HG03571 (cell line): ENCODE data around the gene WDR36.

Experiments used
- ATAC-seq: cut with Tn5 transposase; IDR thresholded peaks from one replicate; pipeline ENCODE4 v1.9.1; 2021; ENCODE audit not compliant: unreplicated experiment

Gene WDR36

DNA sequence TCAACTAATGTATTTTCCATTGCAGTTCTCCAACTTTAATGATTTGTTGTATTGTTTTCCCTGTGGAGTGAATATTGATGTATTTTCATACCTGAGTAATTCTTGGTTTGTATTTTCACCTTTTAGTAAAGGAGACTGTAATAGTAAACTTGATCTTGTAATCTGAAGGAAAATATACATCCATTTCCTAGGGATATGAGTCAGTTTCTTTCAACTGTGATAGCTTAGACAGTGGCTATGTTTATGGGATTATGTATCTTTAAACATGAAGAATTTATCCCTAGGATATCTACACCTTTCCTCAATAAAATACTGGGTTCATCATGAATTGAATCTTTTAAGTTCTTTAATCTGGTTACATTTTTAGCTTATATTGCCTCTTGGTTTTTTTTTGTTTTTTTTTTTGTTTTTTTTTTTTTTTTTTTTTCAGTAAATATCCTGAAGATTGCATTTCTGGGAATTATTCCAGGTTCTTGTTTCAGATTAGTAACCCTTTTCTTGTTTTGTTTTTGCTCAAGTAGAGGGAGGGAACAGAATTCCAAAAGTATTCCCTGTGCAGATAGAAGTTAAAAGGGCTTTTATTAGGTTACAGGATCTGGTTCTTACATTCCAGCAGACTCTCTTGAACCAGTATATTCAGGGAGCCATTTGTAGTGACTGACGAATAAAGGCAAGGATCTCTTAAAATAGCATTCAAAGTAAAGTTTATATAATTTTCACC is 7.1 kb downstream of the WDR36 start:
- no peak for ATAC-seq

- ATAC-seq = no peak
These were observed 14.3 kb downstream of the WDR36 start for GRCh38 chr5:111106320-111106948.

DNA sequence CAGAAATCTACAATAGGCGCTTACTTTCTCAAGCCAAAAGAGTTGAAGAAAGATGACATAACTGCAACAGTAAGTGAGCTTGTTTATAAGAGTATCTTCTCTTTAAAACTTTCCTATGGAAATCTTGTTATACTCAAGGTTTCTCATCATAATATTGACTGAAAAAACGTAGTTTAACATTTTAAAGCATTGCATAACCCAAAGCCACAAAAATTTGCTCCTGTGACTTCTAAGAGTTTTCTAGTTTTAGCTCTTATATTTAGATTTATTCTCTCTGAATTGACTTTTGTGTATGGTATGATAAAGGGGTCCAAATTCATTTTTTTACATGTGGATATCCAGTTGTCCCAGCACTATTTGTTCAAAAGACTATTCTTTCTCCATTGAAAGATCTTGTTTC is 15.2 kb downstream of the WDR36 start:
- no peak for ATAC-seq

DNA sequence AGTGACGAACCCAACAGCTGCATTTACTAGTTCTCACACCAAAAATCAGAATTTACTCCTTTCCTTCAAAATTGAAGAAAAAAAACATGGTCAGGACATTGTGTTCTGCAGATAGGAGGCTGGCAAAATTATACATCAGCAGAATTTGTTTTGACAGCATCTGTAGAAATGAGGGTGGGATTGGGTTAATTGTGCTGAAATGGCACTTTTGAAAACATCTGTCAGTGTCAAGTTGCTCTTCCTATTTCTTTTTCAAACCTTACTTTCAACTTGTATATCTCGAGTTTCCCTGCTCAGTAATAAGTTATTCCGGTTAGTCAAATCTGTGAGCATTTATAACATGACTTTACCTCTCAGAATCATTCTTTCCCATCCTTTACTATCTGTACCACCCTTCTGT is 19.8 kb downstream of the WDR36 start:
- no peak for ATAC-seq

DNA sequence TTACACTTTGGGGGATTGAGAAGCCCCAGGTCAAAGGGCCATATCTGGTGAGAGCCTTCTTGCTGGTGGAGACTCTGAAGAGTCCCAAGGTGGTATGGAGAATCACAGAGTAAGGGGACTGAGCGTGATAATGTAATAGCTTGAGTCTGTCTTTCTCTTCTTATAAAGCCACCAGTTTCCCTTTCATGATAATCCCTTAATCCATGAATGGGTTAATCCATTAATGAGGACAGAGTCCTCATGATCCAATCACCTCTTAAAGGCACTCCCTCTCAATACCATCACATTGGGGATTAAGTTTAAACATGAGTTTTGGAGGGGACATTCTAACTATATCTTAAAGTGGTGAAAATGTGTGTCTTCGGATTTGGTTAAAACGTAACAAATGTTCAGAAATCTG is 21.5 kb downstream of the WDR36 start:
- ATAC-seq = no peak

DNA sequence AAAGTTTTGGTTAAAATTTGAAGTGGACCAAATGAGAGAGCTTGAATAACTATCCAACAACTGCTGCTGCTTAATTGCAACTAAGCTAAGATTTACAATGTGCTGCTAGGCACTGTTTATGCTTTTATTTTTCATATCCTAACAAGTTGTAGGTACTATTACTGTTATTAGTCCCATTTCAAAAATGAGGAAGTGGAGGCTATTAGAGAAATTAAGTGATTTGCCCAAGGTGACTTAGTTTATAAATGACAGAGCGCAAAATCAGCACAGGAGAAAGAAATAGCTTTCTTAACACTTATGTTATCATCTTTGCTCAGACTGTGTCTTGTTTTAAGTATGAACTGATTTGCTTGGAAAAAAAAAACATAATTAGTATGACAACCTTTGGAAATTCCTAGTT is 23.1 kb downstream of the WDR36 start:
- ATAC-seq = no peak

- ATAC-seq = no peak
These were observed 24.4 kb downstream of the WDR36 start for GRCh38 chr5:111116550-111116949.

DNA sequence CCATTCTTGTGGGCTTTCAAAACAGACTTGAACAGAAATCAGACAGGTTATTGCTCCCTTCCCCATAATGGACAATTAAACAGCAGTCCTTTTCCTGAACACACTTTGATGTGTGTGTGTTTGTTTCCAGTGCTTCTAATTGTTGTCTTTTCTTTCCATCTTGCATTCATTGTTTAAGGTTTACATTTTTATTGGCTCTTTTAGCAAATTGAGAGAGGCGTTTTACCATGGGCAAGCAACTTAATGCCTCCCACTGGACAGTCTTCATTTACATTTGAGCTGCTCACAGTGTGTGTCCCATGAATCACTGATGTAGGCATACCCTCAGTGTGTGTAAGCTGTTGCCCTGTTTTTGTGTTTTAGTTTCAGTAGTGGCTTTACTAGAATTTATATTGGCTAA is 25.0 kb downstream of the WDR36 start:
- ATAC-seq = no peak

DNA sequence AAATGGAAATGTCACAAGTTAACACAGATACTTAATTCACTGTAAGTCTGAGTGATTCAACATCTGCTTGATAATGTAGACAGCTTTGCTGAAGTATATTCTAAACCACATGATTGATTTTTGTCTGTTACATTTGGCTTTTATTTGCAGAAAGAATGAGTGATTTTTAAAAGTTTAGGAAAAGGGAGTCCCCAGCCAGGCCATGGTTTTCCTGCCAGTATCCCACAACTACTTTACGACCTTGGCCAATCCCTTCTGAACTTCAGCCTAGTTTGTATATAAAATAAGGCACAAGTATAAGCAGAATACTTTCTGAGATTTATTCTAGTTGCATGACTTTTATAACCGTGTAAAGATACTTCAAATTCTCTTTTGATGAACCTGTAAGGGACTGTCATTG is 27.1 kb downstream of the WDR36 start:
- ATAC-seq = no peak

DNA sequence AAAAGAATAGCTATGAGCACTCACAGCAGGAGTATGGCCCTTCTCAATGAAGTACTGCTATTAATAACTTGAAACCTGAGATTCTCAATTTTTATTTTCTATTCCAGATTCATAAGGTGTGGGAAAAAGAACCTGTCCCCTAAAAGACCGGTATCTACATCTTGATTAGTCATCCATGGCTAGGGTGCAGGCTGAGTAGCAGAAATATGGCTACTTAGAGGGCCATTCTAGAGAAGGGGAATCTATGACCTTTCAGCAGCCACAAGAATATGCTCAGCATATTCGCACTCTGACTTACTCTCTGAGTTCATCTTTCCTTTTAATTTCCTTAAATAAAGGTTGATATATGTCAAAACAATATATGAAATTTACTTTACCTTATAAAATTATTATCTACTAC is 27.7 kb downstream of the WDR36 start:
- ATAC-seq = no peak

- ATAC-seq = no peak
These were observed 28.8 kb downstream of the WDR36 start for GRCh38 chr5:111120911-111121310.

DNA sequence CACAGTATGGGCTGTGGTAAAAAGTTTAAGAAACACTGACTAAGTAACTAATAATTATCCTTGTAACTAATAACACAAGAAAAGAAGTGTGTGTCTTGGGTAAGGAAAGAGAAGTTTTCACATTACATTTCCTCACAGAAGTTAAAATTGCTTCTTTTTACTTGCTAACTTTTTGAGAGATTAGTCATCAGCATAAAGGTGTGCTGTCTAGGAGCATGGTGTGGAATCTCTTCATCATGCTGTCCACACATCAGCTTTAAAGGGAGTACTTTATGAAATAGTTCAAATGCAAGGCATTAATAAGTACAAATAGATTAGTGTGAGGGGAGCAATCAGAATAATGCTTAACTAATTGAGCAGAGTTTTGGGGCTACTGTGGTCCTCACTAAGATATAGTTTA is 29.8 kb downstream of the WDR36 start:
- ATAC-seq = no peak

DNA sequence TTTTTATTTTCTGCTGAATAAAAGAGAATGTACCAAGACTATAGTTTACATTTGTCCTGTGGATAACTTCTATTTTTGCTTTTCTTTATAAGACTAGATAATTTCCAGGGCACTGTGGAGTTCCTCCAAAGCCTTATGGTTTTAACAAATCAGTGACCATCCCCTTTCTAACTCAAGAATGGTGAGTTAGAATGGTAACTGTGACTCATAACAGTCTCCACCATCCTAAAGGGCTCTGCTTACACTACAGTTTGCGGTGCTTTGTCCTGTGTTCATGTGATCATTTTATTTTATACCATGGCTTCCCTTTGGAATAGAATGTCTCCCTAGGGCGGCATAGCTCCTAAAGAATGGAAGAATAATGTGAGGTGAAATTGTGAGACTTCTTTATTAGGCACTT is 30.2 kb downstream of the WDR36 start:
- ATAC-seq = no peak

GRCh38 chr5:111124793-111125192 is 32.6 kb downstream of the WDR36 start:
- ATAC-seq = no peak

- no peak for ATAC-seq
These were observed 34.7 kb downstream of the WDR36 start for GRCh38 chr5:111126896-111127295.

GRCh38 chr5:111127453-111128195 is 35.5 kb downstream of the WDR36 start:
- ATAC-seq = no peak

- ATAC-seq = no peak
These were observed 37.8 kb downstream of the WDR36 start for GRCh38 chr5:111129938-111130337.

GRCh38 chr5:111131356-111131755 is 39.2 kb downstream of the WDR36 start:
- no peak for ATAC-seq

DNA sequence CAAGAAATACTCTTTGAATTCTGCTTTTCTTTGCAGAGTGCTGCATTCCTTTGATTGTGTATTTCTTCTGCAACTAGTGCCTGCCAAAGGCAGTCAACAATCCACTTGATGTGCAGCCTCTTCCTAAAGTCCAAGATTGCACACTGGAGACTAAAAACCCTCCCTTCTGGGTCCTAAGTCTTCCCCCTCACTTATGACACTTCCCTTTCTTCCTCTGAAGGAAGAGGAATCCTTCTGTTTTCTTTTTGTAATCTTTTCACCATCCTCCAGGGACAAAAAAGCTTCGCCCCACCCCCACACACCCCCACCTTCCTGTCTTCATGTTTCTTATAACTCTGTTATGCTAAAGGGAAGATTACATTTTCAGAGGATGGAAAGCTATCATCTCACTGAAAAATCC is 39.9 kb downstream of the WDR36 start:
- no peak for ATAC-seq

DNA sequence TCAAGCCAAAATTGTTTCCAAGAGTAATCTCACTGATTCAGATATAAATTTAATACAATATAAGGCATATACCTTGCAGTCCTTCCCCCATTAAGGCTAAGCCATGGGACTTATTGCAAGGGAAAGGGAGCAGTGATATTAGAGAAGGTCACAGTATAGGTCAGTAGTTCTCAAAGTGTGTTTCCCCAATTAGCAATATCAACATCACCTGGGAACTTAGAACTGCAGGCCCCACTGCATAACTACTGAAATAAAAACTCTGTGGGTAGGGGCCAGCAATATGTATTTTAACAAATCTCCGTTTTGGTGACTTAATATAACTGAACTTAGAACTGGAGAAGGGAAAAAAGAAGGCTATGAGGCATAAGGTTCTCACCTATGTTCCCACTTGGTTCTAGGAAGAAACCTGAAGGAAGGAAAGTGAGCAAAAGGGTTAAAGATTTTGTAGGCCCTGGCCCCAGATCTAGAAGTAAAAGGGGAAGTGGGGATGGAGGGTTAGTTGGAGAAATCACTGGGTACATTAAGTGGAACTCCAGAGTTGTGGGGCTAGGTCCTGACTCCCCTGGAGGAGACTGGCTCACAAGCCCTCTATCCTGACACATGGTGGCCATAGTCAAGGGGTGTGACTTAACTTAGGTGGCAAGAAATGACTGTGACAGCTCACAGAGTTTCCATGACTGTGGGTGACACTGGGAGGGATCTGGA is 40.7 kb downstream of the WDR36 start:
- no peak for ATAC-seq

DNA sequence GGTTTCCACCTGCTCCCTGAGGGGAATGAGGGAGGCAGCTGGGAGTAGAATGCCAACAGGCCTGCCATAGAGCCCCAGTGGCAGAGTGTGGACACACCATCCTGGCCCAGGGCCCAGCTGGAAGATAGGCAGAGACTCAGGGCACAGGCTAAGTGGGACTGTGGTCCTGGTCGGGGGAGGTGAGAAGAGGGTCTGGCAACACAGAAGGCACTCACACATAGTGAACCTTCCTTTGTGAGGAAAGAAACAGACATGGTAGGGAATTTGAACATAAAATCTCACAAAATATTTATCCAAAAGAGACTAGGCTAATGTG is 41.2 kb downstream of the WDR36 start:
- no peak for ATAC-seq

- no peak for ATAC-seq
These were observed 41.9 kb downstream of the WDR36 start for GRCh38 chr5:111134087-111134486.
